ENCODE measurements around the gene PNMA8A.

- TF ChIP-seq CTCF (IDR thresholded peaks at IDR 0.05), result no peak
- TF ChIP-seq POLR2A (IDR thresholded peaks at IDR 0.05), result no peak
Observed at GRCh38 chr19:46470376-46470775, 987 bp downstream of the PNMA8A start.

Measured in right lobe of liver (tissue), 4 donors.